Kidney capillary endothelial cell (primary cell): Measurements from ENCODE around the gene TSSK1B.
"Not testable (repeated sequence)": the region's sequence is repeated elsewhere in the genome, so short reads cannot be mapped to it uniquely, and the experiment has no call there.

Experiments
- DNase-seq: peaks from one replicate; pipeline ENCODE4 v3.0.0-alpha.2; 2018; ENCODE audit warnings: low spot score

TSSK1B gene, protein sequence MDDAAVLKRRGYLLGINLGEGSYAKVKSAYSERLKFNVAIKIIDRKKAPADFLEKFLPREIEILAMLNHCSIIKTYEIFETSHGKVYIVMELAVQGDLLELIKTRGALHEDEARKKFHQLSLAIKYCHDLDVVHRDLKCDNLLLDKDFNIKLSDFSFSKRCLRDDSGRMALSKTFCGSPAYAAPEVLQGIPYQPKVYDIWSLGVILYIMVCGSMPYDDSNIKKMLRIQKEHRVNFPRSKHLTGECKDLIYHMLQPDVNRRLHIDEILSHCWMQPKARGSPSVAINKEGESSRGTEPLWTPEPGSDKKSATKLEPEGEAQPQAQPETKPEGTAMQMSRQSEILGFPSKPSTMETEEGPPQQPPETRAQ

GRCh38 chr5:113434889-113435288, at the start of gene TSSK1B:
Gene TSSK1B, minus strand, starts transcription at chr5:113434989. Its CDS starts 150 bp downstream, at chr5:113434839.
- no peak for DNase-seq

GRCh38 chr5:113480243-113480642, 45.5 kb upstream of the TSSK1B start:
- no peak for DNase-seq

DNA sequence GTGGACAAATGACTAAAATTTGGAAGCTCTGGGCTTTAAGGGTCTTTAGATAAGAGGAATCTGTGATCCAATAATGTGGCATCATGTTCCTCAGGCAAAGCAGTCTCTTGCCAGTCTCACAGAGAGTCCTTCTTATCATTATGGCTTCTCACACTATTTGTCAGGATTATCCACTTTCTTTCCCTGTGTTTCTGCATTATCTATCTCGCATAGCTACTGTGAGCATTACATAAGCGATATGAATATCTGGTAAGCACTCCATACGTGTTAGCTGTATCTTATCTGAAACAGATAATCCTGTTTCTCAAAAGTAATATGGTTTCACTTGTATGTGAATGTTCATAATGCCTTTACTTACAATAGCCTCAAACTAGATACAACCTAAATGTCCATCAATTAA, 43.9 kb upstream of the TSSK1B start:
- no peak for DNase-seq

DNA sequence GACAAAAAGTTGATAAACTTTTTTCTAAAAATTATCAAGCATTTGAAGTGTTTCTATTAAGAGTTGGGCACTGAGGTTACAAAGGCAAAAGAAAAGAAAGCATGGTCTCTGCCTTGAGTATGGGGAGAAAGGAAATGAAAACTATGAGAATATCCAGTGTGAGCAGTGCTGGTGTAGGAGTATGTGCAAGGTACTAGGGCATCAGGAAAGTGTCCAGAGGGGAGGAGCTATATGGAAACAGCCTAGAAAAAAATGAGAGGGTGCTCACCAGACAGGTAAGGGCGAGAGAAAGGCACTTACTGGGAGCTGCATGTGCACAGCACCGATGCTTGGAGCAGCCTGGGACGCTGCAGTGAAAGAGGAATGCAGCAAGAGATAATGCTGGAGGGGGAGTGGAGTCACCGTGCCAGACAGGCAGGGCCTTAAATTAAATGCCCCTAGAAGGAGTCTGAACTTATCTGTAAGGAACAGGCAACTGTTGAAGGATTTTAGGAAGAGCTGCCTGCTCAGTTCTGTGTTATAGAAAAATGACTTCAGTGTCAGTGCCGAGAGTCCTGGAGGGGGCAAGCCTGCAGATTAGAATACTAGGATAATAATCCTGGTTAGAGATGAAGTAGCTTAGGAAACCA, 39.4 kb upstream of the TSSK1B start:
- DNase-seq = no peak

DNA sequence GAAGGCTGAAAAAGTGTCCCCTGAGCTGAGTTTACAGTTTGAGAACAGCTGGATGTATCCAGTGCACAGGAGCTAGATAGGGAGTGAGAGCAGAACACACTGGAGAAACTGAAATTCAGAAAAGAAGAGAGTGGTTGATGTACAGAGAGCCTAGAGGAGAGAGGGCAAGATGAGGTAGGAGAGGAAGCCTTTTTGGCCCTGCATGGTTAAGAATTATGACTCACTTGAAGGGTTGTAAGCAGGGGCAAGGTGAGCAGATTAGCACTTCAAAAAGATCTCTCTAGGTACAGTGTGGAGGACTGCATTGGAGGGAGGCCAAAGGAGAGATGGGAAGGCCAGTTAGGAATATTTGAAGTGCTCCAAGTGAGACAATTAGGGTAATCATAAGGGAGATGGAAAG, 28.2 kb upstream of the TSSK1B start:
- no peak for DNase-seq

DNA sequence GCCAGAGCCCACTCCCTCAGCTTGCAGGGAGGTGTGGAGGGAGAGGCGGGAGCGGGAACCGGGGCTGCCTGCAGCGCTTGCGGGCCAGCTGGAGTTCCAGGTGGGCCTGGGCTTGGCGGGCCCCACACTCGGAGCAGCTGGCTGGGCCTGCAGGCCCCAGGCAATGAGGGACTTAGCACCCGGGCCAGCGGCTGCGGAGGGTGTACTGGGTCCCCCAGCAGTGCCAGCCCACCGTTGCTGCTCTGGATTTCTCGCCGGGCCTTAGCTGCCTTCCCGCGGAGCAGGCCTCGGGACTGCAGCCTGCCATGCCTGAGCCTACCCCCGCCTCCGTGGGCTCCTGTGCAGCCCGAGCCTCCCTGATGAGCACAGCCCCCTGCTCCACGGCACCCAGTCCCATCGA, 22.3 kb upstream of the TSSK1B start:
- not testable (repeated sequence) for DNase-seq

GRCh38 chr5:113452941-113453340, 18.2 kb upstream of the TSSK1B start:
- no peak for DNase-seq

DNA sequence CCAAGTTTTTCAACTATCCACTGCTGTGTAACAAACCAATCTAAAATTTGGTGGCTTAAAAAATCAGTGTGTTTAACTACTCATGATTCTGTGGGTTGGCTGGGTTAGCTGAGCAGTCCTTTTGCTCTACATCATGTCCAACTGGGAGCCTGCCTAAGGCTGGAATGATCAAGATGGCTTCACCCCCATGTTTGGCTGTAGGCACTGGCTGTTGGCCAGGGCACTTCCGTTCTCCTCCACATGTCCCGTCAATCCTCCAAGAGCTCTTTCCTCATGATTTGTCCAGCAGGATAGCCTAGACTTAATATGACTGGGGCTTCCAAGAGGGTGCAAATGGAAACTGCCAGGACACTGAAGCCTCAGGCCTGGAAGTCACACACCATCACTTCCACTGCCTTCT, 17.0 kb upstream of the TSSK1B start:
- DNase-seq = no peak

- no peak for DNase-seq
Observed at GRCh38 chr5:113450929-113451328, 16.1 kb upstream of the TSSK1B start.

DNA sequence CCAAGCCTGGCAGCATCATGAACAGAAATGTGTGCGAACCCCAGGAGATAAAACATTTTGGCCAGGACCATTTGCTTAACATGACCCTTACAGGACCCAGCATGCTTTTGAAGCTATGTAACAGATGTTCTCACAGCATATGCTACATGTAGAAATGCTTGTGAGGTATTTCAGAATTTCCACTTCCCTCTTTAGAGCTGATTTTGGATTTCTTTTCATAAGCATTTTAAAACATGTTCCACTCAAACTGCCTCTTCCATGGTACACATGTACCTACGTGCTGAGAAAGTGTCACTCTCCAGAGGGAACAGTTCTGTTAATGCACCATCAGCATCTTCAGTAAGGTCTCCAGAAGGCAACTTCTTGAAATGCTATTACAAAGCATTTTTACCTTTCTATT, 15.7 kb upstream of the TSSK1B start:
- no peak for DNase-seq

DNA sequence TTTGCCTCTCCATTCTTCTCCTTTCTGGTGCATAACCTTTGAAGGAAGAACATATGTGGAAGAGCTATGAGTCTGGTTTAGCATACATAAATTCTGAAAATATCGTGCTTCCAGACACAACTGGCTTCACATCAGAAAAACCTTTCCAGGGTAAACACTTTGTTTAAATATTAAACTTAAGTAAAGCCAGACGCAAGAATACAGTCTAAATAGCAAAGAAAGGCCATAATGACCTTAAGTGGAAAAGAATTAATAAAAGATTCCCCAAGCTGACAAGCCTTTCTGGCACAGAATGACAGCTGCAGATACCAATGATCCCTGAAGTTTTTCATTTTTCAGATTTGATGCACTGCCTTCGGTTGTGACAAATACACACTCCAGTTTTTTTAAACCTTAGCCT, 13.5 kb upstream of the TSSK1B start:
- DNase-seq = no peak

DNA sequence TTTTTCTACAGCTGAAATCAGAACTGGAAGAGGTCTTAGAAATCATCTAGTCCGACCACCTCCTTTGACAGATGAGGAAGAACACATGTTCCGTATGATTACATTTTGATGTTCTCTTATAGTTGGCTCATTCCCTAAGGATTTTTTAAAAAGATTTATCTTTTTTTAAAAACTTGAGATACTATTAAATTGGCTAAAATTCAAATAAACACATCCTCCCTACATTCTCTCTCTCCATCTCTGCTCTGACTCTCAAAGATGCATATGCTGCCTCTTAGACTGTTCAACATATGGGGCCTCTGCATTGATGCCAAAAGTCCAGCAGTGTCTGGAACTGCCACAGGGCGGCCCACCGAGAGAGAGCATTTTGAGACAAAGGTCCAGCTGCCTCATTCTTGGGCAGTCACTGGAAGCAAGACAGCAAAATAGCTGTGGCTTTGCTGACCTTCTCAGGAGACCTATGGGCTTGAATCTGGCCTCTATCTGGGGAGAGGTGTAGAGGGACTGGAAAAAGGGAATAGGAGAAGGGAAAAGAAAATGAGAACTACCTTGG, 12.8 kb upstream of the TSSK1B start:
- no peak for DNase-seq

DNA sequence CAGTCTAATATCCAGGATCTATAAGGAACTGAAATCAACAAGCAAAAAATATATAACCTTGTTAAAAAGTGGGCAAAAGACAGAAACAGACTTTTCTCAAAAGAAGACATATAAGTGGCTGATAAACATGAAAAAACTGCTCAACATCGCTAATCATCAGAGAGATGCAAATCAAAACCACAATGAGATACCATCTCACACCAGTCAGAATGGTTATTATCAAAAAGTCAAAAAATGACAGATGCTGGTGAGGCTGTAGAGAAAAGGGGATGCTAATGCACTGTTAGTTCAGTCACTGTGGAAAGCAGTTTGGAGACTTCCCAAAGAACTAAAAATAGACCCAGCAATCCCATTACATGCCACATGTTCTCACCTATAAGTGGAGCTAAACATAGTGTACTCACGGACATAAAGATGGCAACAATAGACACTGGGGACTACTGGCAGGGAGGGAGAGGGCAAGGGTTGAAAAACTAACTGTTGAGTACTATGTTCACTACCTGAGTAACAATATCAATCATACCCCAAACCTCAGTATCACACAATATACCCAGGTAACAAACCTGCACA, 11.7 kb upstream of the TSSK1B start:
- DNase-seq = no peak

DNA sequence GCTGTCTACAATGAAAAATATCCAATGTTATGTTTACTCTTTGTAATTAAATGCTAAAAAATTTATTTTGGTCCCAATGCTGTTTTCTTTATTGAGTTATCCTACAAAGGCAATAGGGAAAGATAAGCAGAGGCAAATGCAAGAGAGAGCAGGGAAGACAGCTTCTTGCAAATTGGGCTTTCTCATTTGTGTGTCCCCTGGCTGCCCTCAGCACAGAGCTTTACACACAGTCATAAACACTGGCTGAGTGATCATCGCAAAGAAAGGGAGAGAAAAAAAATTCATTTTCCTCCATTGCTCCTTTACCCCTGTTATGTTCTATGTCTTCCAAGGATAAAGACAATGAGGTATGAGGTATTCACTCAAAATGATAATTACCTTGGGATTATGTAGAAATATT, 2.3 kb upstream of the TSSK1B start:
- no peak for DNase-seq

DNA sequence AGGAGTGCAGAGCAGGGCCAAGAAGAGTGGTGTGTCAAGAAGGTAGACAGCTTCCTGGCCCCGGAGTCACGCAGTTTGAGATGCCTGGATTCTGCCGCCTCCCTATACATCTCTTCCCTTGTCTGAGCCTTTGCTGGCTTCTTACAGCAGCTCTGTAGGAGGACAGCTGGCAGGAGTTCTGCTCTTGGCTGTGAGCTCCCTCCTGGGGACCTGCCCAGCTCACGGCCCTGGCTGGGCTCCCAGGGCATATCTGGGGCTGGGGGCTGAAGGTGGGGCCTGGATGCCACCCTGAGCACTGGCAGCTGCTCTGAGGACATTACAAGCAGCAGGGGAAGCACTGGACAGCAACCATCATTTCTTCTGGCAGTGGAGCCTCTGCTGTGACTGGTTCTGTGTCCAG, 786 bp upstream of the TSSK1B start:
- no peak for DNase-seq

DNA sequence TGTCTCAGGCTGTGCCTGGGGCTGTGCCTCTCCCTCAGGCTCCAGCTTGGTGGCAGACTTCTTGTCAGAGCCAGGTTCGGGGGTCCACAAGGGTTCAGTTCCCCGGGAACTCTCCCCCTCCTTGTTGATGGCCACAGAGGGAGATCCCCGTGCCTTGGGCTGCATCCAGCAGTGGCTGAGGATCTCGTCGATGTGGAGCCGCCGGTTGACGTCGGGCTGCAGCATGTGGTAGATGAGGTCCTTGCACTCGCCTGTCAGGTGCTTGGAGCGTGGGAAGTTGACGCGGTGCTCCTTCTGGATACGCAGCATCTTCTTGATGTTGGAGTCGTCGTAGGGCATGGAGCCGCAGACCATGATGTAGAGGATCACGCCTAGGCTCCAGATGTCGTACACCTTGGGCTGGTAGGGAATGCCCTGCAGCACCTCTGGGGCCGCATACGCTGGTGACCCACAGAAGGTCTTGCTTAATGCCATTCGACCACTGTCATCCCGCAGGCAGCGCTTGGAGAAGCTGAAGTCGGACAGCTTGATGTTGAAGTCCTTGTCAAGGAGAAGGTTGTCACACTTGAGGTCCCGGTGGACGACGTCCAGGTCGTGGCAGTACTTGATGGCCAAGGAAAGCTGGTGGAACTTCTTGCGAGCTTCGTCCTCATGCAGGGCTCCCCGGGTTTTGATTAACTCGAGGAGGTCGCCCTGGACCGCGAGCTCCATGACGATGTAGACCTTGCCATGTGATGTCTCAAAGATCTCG, 752 bp downstream of the TSSK1B start:
- DNase-seq = no peak

DNA sequence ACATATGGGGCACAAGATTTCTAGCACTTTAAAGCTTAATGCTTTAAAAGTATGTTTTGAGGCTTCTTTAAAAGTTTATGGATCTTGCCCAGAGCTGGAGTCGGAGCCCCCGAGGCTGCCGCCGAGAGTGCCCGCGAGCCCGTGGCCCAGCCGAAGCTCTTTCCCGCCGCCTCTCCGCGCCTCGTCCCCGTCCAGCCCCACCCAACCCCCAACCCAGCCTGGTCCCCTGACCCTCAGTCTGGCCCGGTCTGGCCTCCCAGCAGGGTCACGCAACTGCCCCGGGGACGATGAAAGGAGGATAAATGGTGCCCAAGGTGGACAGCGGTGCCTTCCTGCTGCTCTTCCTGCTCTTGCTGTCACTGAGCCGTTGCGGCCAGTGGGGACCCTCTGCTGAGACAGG, 1.7 kb downstream of the TSSK1B start:
- DNase-seq = no peak

GRCh38 chr5:113427871-113428574, 6.8 kb downstream of the TSSK1B start:
- no peak for DNase-seq

DNA sequence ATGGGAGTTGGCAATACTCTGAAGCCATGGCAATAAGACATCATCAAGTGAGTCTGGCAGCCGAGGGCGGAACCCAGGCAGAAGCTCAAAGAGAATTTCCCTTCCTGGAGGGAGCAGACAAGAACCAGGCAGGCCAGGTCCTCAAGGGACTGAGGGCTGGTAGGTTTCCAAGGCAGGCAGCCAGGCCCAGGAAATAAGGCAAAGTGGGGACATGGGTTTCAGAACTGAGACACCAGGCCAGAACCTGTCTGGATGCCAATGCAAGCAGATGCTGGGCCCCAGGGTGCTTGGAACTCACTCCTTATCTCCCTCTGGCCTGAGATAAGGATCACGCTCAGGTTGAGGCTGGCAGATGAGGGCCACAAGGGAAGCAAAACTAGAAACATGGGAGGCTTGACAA, 8.9 kb downstream of the TSSK1B start:
- DNase-seq = no peak

DNA sequence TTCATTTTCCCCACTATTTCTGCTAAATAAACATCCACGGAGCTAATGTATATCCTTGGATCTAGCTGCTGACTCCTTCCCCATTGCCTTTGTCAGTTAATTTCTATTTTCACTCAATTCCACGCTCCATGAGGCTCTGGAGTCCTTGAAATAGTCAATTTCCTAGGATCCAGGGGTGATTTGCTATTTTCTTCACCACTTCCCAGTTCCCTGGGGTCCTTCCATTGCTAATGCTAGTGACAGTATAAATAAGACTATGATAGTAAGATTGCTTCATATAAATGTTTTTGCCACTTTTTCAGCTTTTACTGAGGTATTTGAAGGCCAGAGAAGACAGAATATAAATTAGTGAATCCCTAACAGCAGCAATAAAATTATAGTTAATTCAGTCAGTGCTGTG, 13.1 kb downstream of the TSSK1B start:
- DNase-seq = no peak

- DNase-seq = no peak
Observed at GRCh38 chr5:113405530-113405929, 29.3 kb downstream of the TSSK1B start.

DNA sequence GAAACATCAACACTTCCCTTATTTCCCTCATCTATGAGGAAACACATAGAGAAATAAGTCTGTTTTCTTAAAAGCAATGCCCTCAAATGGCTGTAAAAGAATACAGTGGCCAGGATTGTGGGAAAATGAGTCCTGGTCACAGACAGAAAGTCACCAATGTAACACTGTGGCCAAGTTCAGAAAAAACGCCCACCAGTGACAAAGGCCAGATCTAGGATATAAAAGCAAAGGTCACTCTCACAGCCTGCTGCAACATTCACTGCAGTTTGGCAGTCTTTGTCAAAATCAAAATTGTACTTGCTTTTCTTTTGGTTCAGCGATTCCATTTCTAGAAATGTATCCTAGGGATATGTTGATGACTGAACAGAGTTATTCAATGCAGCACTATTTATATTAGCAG, 30.5 kb downstream of the TSSK1B start:
- no peak for DNase-seq
